NCI-H524 treated with DMSO at 0.1 percent for 48 hours (cell line): ENCODE data around the gene CLHC1.
"Not testable (repeated sequence)": the region's sequence is repeated elsewhere in the genome, so short reads cannot be mapped to it uniquely, and the experiment has no call there.

ENCODE experiments used
- DNase-seq: peaks from one replicate; lab custom pipeline; 2025; lab: John Stamatoyannopoulos, UW

The CLHC1 gene

DNA sequence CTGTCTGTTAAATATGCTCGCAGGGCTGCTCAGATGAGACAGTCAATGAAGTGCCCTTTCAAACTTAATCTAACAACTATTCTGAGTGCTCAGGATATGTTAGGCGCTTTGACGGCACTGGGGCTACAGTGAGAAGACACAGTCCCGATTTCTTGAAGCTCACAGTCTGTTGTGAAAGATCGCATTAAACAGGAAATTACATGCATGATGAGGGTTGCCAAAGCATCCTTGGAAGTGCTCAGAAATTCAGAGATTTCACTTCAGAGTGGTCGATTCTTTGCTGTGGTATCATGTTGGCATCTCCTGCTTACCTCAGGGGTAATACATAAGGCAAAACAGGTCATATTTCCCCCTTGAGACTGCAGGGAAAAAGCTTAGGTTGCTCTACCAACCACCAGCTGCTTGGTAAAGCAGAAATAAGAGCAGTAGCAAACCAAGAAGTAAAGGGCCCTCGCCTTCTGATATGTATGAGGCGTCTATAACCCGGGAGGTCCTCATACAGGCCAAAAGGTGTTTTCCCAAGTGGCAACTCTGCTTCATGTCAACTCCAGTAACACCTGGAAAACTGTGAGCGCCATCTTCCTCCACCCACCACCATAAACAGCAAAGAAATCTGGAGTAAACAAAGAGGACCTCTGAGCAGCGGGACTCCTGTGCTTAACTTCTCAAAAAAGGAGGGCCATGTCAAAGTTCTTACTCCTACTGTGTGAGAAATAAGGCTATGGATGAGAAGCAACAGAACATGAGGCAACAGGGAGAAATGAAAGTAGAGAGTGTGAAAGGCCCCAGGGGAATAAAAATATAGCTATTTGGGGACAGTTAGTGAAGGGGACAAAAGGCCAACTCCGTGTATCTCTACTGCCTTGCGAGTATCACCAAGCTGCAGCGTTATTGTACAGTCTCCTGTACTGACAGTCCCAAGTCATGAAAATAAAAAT lies 79.3 kb downstream of the CLHC1 start:
- DNase-seq = no peak

DNA sequence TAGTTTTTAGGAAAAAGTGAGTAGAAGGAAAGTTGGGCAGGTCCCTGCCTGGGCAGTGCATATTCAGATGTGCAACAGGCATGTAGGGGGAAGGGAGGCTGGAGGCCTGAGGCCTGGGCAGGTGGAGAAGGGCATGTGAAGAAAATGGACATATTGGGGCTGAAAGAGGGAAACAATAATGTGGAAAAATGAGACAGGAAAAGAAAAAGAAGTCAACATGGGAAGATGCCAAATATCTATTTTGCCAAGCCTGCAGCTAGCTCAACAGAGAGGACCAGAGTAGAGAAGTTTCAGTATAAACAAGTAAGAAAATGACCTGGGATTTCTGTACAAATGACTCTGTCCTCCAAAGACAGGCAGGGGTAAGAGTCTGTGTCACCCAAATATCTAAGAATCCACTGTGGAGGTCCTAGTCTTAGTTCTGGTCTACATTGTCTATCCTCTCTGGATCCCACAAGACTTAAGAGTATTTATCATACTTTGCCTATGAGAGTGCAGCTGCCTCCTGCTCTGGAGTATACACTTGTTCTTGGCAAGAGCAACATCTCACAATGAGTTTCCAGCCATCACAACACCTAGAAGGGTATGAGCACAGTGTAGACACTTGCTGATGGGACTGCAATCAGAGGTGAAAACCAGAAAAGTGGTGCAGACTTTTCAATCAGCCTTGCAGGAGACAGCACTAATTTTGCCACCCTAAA lies 80.2 kb downstream of the CLHC1 start:
- no peak for DNase-seq

DNA sequence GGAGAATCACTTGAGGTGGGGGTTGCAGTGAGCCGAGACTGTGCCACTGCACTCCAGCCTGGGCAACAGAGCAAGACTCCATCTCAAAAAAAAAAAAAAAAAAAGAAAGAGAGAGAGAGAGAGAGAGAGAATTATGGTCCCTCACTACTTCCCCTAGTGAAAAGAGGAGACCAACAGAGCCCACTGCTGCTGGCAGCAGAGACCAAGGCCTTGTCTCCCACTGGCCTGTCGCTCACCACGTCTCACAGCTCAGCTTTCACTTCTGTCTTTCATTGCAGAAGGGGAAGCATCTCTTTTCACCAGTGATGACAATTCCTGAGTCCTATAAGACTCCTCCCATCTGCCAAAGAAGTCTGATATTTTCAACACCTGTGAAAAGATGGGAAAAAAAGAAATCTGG lies 81.3 kb downstream of the CLHC1 start:
- DNase-seq = no peak

DNA sequence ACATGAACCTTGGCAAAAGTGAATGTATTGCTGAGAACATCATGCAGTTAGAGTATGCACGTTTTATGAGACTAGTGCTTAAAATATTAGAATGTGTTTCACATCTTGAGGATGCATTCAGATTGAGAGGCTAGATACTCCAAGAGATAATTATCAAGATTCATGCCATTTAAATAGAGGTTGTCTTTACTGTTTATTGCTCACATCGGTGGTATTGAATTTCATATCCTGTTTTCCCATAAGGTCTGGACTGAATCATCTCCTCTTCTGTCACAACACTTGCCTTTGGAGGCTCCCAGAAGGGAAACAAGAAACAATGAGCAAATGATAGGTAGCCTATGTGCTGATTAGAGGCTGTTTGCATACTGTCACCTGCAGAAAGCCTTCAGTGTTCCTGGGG lies 83.8 kb downstream of the CLHC1 start:
- DNase-seq = no peak

DNA sequence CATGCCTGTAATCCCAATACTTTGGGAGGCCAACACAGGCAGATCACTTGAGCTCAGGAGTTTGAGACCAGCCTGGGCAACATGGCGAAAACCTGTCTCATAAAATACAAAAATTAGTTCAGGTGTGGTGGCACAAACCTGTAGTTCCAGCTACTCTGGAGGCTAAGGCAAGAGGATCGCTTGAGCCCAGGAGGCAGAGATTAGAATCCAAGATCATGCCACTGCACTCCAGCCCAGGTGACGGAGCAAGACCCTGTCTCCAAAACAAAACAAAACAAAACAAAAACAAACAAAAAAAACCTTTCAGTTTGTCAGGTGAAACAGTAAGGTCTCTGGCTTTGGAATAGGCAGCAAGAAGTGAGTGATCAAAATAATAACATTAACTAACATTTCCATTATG lies 84.6 kb downstream of the CLHC1 start:
- DNase-seq = no peak

DNA sequence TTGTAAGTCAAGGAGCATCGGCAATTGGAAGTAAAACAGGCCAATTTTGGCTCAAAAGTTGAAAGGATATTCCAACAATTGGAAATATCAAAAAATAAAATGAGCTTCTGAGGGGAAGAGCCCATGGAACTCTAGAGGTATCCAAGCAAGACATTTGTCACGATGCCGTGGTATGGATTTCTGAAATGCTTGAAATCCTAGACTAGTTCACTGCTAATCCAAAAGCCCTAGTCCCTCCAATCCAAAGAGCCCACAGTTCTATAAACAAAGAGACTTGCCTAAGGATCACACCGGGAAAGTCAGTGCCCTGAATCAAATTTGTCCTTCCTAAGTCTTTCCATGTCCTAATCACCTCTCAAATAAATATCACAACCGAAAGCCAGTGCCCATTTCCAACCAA lies 85.1 kb downstream of the CLHC1 start:
- no peak for DNase-seq

DNA sequence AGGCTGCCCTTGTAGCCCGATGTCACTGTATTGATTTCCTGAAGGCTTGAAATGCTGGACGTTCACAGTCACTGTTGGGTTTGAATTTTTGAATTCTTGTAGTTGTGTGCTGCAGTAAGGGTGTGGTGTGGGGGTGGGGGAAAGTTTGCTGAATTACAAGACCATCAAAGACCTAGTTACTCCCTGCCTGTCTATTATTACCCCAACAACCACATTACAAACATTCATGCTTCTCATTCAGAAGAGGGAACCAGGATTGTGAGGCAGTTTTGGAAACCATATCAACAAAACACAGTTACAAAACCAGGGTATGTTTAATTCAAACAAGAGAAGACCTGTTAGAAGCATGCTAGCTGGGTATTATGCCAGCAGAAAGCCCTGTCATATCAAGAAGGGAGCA lies 85.8 kb downstream of the CLHC1 start:
- DNase-seq = no peak

GRCh38 chr2:55144922-55145820 lies 86.9 kb downstream of the CLHC1 start:
- DNase-seq = no peak

DNA sequence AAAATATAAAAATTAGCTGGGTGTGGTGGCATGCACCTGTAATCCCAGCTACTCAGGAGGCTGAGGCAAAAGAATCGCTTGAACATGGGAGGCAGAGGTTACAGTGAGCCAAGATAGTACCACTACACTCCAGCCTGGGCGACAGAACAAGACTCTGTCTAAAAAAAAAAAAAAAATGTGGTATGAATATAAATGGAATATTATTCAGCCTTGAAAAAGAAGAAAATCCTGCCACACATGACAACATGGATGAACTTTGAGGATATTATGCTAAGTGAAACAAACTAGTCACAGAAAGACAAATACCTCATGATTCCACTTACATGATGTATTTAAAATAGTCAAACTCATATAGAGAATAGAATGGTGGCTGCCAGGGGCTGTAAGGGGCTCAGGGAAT lies 88.4 kb downstream of the CLHC1 start:
- DNase-seq = not testable (repeated sequence)

DNA sequence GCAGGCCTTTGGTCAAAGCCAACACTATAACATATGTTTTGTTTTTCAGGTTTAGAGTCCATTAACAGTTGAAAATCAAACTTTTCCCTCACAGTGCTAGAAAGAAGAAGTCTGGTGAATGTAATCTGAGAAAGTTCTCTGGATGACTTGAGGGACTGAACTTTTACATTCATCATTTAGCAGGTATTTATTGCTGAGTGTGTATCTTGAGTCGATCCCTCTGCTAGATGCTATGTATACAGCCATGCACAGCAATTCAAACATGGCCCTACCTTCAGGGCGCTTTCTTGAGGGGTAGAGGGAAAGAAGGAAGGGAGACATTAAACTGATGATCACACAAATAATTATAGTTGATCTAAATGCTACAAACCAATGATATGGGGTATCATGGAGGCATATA lies 89.6 kb downstream of the CLHC1 start:
- no peak for DNase-seq

DNA sequence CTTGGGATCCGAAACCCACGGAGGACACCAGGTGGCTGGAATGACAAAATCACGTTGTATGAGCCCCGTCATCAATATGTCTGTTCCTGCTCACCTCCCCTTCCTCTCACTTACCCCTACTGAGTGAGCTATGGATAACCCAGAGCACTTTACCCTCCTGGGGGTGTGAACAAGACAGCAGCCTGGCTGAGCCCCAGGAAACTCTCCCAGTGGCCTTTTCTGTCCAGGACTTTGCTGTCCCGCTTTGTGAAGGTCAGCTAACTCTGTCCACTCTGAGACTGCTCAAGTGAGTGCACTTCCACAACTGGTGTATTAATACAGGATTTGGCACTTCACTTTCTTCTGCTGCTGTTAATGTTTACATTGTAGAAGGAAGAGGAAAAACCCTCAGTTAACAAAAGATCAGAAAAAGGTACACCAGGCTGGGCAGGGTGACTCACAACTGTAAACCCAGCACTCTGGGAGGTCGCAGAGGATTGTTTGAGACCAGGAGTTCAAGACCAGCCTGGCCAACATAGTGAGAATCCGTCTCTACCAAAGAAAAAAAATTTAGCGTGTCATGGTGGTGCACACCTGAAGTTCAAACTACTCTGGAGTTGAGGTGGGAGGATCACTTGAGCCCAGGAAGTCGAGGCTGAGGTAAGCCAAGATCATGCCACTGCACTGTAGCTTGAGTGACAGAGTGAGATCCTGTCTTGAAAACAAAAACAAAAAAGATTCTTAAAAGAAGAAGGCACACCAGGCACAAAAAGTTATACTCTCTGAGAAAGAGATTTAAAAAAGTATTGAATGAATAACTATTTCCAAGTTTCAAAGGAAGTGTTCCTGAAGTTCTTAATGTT lies 90.3 kb downstream of the CLHC1 start:
- DNase-seq = no peak

- no peak for DNase-seq
Observed at GRCh38 chr2:55140316-55141219, 91.5 kb downstream of the CLHC1 start.

GRCh38 chr2:55139305-55139704 lies 92.8 kb downstream of the CLHC1 start:
- DNase-seq = no peak

DNA sequence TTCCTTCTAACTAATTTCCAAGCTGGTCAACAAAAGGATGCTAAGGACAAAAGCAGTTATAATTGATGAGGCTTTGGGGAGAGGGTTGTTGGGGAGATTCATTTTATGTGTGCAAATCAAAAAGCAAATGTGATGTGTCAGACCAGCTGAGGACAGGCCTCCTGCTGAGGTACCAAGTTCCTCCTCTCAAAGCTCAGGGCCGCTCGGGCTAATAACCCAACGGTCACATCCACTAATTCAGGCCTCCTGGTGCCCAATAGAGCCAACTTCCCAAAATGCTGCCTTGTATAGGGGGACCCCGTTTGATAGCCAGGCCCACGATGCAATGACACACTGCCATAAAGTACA lies 93.2 kb downstream of the CLHC1 start:
- no peak for DNase-seq

DNA sequence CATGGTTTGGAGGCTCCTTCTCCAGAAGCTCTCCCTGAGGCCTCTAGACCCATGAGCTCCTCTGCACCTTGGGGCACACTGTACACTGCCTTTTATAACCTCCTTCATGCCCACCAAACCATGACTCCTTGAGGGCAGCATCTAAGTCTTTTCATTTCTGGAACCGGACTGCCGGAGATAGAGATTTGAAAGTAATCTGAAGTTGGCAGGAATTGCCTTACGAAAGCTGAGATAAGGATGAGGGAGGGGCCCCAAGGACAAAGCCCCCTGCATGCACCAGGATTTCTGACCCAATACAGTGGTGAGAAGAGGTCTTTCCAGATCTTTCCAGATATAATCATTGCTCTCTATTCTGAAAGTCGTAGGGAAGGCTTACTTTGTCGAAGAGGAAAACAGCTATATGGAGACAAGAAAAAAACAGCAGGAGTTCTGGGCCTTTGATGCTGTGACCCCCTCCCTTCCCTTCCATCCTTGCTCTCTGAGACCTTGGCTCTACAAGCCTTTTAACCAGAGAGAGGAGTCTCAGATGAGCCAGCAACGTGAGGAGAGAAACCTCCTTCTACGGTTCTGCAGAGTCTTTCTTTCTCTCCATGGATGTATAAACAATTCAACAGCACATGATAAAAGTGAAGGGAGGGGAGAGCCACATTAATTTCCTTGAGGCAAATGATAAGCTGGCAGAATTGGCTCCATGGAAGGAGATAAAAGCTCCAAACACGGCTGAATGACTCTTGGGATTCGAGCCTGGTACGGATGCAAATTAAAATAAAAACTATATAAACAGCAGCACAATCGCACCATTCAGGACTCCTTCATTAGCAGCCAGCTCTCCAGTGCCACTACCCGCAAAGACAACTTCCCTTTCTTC lies 93.8 kb downstream of the CLHC1 start:
- no peak for DNase-seq

DNA sequence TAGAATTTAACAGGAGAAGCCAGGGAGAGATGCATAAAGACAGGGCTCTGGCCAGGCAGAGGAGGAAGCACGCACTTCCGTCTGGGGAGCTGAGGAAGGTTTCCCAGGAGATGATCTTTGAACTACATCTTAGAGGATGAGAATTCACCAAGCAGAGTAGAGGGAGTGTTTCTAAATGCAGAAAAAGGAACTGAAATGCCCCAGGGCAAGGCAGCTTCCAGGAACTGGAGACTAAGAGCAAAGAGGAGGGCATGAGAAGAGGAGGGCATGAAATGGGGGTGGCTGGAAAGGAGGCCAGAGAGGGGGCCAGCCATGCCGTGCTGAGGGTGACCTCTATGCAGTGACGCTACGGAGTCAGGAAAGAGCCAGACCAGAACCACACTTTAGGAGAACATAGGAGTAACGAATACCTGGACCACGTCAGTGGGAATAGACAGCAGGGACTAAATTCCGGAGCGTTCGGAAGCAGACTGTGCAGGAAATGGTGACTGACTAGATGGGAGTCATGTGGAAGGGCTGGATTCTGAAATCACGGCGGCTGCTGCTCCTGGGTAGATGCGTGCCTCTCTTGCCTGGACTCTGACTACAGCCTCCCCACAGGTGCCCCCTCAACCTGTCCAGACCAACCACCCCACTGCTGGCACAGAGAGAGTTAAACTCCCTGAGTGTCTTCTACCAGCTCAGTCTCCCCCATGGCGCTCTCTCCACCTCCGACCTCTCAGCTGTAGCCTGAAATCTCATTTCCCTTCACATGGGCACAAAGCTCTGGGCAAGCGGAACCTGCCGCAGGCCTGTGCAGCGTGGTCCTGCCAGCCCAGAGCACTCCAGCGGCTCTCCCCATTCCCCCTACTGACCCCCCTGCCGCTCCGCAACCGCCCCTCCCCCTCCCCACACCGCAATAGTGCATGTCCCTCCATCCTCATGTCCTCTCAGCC lies 94.8 kb downstream of the CLHC1 start:
- no peak for DNase-seq

- no peak for DNase-seq
Observed at GRCh38 chr2:55136138-55136541, 96.0 kb downstream of the CLHC1 start.

- DNase-seq = no peak
Observed at GRCh38 chr2:55135491-55135890, 96.6 kb downstream of the CLHC1 start.
